ENCODE results near the gene TOMM34. TPM values are rescaled to one million over a fixed set of nuclear protein-coding genes. Genes with fewer than 3 reads are reported as not detected.
A peak's percentile ranks its signal among the peaks of the same experiment; 100 is the strongest.

TOMM34 gene
- total and polyA plus RNA-seq, 4 experiments from 2014 or later = 7.6 to 23.4 (median 13.6) TPM

DNA sequence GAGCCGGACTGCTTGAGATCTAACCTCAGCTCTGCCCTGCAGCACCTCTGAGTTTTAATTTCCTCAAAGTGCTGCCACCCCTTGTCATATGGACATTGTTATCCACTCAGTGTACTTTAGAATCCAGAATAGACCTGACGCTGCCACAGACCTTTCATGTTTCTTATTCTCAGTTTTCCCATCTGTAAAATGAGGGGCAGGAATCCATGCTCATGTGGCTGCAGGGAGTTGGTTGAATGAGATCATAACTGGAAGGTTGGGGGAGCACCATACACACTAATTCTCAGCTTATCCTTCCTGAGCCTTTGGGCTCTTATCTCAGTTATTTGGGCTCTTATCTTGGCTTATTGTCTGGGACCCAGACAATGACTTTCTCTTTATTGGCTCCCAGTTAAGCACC, 48.0 kb downstream of the TOMM34 start:
- Mint-ChIP-seq H3K4me3 (peak overlapping the region in 2 of 8 donors; percentile 47 to 59), H3K9me3 (no peaks in the 10 kb centered on the region), H3K27me3 (no peaks in the 10 kb centered on the region), H3K36me3 (peaks cover 21 to 36% of the 10 kb centered on the region in 2 donors), H3K4me1 (peaks cover 14 to 43% (median 30%) of the 10 kb centered on the region in 4 donors), H3K27ac (peak overlapping the region in 4 of 7 donors; percentile 16 to 66 (median 26))
- peaks cover 19% of the 10 kb centered on the region for H3K4me1 ChIP-seq (ENCODE audit: insufficient read depth, low read length)
- DNase-seq = no peak
- intact Hi-C loops (cut with micrococcal nuclease) = loop anchor here (5.0 kb wide), 1 partner anchor 100 kb away; no protein-coding TSS in a partner anchor
- H3K27ac ChIP-seq (ENCODE audit: low read depth, low read length) = no peak overlapping the region
- no peaks in the 10 kb centered on the region for H3K9me3 ChIP-seq (ENCODE audit: control insufficient read depth in 1 of 2, low read length in 2 of 2)
- no peaks in the 10 kb centered on the region for H3K27me3 ChIP-seq (ENCODE audit: insufficient read depth, low read length)
- CTCF ChIA-PET (ENCODE audit: partially characterized antibody) = interaction anchor here (1.6 to 4.3 kb wide), 2 partner anchors 9 to 184 kb away, joined by 5 to 19 read pairs; no protein-coding TSS in a partner anchor
- POLR2A ChIA-PET (ENCODE audit: partially characterized antibody) = interaction anchor here (3.5 kb wide), 1 partner anchor 24 kb away, joined by 22 read pairs; no protein-coding TSS in a partner anchor
- H3K4me3 ChIP-seq (ENCODE audit: low read length in 2 of 2) = no peak overlapping the region
- peaks cover 18% of the 10 kb centered on the region for H3K36me3 ChIP-seq (ENCODE audit: insufficient read depth, low read length)

GRCh38 chr20:44911264-44911921, 48.8 kb downstream of the TOMM34 start:
- H3K27me3 Mint-ChIP-seq = no peaks in the 10 kb centered on the region
- Histone ChIP-seq H3K4me3 (ENCODE audit: low read length in 2 of 2) (no peak overlapping the region), H3K27me3 (ENCODE audit: insufficient read depth, low read length) (no peaks in the 10 kb centered on the region), H3K36me3 (ENCODE audit: insufficient read depth, low read length) (peaks cover 21% of the 10 kb centered on the region), H3K9me3 (ENCODE audit: control insufficient read depth in 1 of 2, low read length in 2 of 2) (no peaks in the 10 kb centered on the region), H3K4me1 (ENCODE audit: insufficient read depth, low read length) (peaks cover 19% of the 10 kb centered on the region), H3K27ac (ENCODE audit: low read depth, low read length) (no peak overlapping the region)
- ChIA-PET CTCF (ENCODE audit: partially characterized antibody) (interaction anchor here (1.0 to 4.3 kb wide), 4 partner anchors 15 to 185 kb away, joined by 3 to 32 read pairs (median 11); partner anchors contain the start of gene STK4), POLR2A (ENCODE audit: partially characterized antibody) (interaction anchor here (0.5 to 3.5 kb wide), 4 partner anchors 19 to 143 kb away, joined by 3 to 22 read pairs (median 5); partner anchors contain the start of gene YWHAB)
- peak in 2 of 5 donors; percentile 28 to 36 for DNase-seq
- H3K27ac Mint-ChIP-seq = peak overlapping the region in 3 of 7 donors; percentile 16 to 64 (median 42)
- H3K4me3 Mint-ChIP-seq = peak overlapping the region in 6 of 8 donors; percentile 31 to 77 (median 60)
- intact Hi-C loops (cut with micrococcal nuclease) = loop anchor here (1.0 to 5.0 kb wide), 2 partner anchors 101 to 184 kb away; no protein-coding TSS in a partner anchor
- H3K36me3 Mint-ChIP-seq = peaks cover 16 to 44% of the 10 kb centered on the region in 2 donors
- H3K4me1 Mint-ChIP-seq = peaks cover 14 to 43% (median 30%) of the 10 kb centered on the region in 4 donors
- H3K9me3 Mint-ChIP-seq = no peaks in the 10 kb centered on the region

DNA sequence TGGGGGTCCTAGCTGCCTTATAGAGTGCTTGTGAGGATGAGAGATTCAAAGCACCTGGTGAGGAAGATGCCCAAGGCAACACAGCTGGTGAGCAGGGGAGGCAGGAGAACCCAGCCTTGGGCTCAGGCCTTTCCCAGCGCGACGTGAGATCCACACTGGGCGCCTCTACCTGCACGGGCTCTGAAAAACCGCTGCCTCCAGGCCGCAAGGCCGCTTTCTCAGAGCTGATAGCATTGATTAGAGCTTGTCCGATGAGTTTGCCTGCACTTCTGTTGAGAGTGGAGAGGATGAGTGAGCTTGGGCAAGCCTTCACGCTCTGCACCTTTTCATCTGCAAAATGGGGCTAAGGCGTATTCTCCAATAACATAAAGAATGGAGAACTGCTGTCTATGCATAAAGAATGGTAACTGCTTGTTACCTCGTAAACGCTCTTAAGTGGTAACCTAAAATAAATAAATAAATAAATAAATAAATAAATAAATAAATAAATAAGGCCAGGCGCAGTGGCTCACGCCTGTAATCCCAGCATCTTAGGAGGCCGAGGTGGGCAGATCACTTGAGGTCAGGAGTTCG, 49.4 kb downstream of the TOMM34 start:
- H3K4me3 ChIP-seq (ENCODE audit: low read length in 2 of 2) = peak overlapping the region; percentile 42 to 61
- peak overlapping the region in 6 of 7 donors; percentile 29 to 85 (median 70) for H3K27ac Mint-ChIP-seq

DNA sequence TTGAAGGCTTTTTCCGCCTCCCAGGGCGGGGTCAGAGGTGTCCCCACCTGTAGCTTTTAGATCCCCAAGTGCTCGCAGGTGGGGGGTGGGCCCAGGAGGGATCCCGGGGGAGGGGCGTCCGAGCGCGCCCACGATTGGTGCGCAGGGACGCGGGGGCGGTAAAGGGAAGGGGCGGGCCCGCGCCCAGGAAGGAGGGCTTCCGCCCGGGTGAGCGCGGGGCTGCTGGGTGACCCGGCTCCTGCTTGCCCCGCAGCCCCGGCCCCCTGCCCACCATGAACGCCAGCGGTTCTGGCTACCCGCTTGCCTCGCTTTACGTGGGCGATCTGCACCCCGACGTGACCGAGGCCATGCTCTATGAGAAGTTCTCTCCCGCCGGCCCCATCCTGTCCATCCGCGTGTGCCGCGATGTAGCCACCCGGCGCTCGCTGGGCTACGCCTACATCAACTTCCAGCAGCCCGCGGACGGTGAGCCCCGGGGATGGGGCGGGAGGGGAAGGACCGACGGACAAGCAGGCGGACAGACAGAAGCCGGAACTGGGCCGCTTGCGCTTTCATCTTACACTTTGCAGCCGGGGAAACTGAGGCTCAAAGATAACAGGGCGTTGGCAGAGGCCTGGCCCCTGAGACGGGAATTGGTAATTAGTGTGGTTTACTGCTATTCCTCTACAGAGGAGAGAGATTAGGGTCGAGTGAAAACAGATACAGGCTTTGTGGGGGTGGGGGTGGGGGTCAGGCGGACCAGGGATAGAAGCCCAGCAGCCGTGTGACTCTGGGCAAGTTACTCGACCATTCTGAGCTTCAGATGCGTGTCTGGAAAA, 50.1 kb downstream of the TOMM34 start, which contains the start of gene PABPC1L:
PABPC1L (plus strand) TSS at position 189 of the 818 bp plus-strand sequence; CDS start at position 273, 84 bp downstream.
- peak within 1 kb of the TSS; percentile 29 to 86 (median 74) for H3K27ac Mint-ChIP-seq
- Histone ChIP-seq H3K36me3 (ENCODE audit: insufficient read depth, low read length) (peaks cover 32% of the 10 kb centered on the region), H3K4me3 (ENCODE audit: low read length in 2 of 2) (peak within 1 kb of the TSS; percentile 42 to 61), H3K27me3 (ENCODE audit: insufficient read depth, low read length) (no peaks in the 10 kb centered on the region), H3K27ac (ENCODE audit: low read depth, low read length) (peak within 1 kb of the TSS; percentile 40), H3K4me1 (ENCODE audit: insufficient read depth, low read length) (peaks cover 19% of the 10 kb centered on the region), H3K9me3 (ENCODE audit: control insufficient read depth in 1 of 2, low read length in 2 of 2) (no peaks in the 10 kb centered on the region)
- H3K4me1 Mint-ChIP-seq = peaks cover 14 to 45% (median 30%) of the 10 kb centered on the region in 4 donors
- no peaks in the 10 kb centered on the region for H3K27me3 Mint-ChIP-seq
- intact Hi-C loops (cut with micrococcal nuclease) = loop anchor here (1.0 to 5.0 kb wide), 3 partner anchors 22 to 102 kb away; partner anchors contain the start of gene STK4
- H3K9me3 Mint-ChIP-seq = no peaks in the 10 kb centered on the region
- H3K36me3 Mint-ChIP-seq = peaks cover 23 to 53% of the 10 kb centered on the region in 2 donors
- H3K4me3 Mint-ChIP-seq = peak within 1 kb of the TSS; percentile 82 to 92 (median 86)
- POLR2A ChIA-PET (ENCODE audit: partially characterized antibody) = interaction anchor here (0.8 to 3.5 kb wide), 11 partner anchors 14 to 185 kb away, joined by 3 to 22 read pairs (median 6); partner anchors contain the start of gene YWHAB
- CTCF ChIA-PET (ENCODE audit: partially characterized antibody) = interaction anchor here (0.9 to 4.3 kb wide), 6 partner anchors 10 to 186 kb away, joined by 3 to 32 read pairs (median 3); partner anchors contain the start of gene STK4
- DNase-seq = peak; percentile 68 to 83 (median 71)

More for the DNA sequence above, 49.4 kb downstream of the TOMM34 start:
- no peak for DNase-seq
- Mint-ChIP-seq H3K36me3 (peaks cover 21 to 49% of the 10 kb centered on the region in 2 donors), H3K4me3 (peak overlapping the region; percentile 82 to 92 (median 86)), H3K4me1 (peaks cover 14 to 46% (median 31%) of the 10 kb centered on the region in 4 donors), H3K27me3 (no peaks in the 10 kb centered on the region), H3K9me3 (no peaks in the 10 kb centered on the region)
- H3K4me1 ChIP-seq (ENCODE audit: insufficient read depth, low read length) = peaks cover 19% of the 10 kb centered on the region
- ChIA-PET CTCF (ENCODE audit: partially characterized antibody) (interaction anchor here (1.0 to 4.3 kb wide), 5 partner anchors 14 to 185 kb away, joined by 3 to 32 read pairs (median 3); partner anchors contain the start of gene STK4), POLR2A (ENCODE audit: partially characterized antibody) (interaction anchor here (0.5 to 3.5 kb wide), 4 partner anchors 19 to 144 kb away, joined by 3 to 22 read pairs (median 5); partner anchors contain the start of gene YWHAB)
- H3K27ac ChIP-seq (ENCODE audit: low read depth, low read length) = no peak overlapping the region
- H3K9me3 ChIP-seq (ENCODE audit: control insufficient read depth in 1 of 2, low read length in 2 of 2) = no peaks in the 10 kb centered on the region
- H3K36me3 ChIP-seq (ENCODE audit: insufficient read depth, low read length) = peaks cover 27% of the 10 kb centered on the region
- intact Hi-C loops (cut with micrococcal nuclease) = loop anchor here (1.0 to 5.0 kb wide), 2 partner anchors 102 to 185 kb away; no protein-coding TSS in a partner anchor
- H3K27me3 ChIP-seq (ENCODE audit: insufficient read depth, low read length) = no peaks in the 10 kb centered on the region

- peaks cover 10 to 37% (median 22%) of the 10 kb centered on the region in 4 donors for H3K4me1 Mint-ChIP-seq
- H3K27me3 Mint-ChIP-seq = no peaks in the 10 kb centered on the region
- H3K27ac ChIP-seq (ENCODE audit: low read depth, low read length) = peak overlapping the region; percentile 40
- no peaks in the 10 kb centered on the region for H3K9me3 ChIP-seq (ENCODE audit: control insufficient read depth in 1 of 2, low read length in 2 of 2)
- H3K27me3 ChIP-seq (ENCODE audit: insufficient read depth, low read length) = no peaks in the 10 kb centered on the region
- CTCF ChIA-PET (ENCODE audit: partially characterized antibody) = interaction anchor here (0.9 to 4.3 kb wide), 5 partner anchors 9 to 187 kb away, joined by 3 to 32 read pairs (median 3); no protein-coding TSS in a partner anchor
- intact Hi-C loops (cut with micrococcal nuclease) = loop anchor here (1.0 to 2.0 kb wide), 2 partner anchors 21 to 58 kb away; partner anchors contain the start of gene STK4
- peak overlapping the region; percentile 77 to 89 (median 84) for H3K4me3 Mint-ChIP-seq
- no peaks in the 10 kb centered on the region for H3K9me3 Mint-ChIP-seq
- H3K36me3 ChIP-seq (ENCODE audit: insufficient read depth, low read length) = peaks cover 40% of the 10 kb centered on the region
- peaks cover 19% of the 10 kb centered on the region for H3K4me1 ChIP-seq (ENCODE audit: insufficient read depth, low read length)
- H3K27ac Mint-ChIP-seq = peak overlapping the region; percentile 11 to 86 (median 74)
- POLR2A ChIA-PET (ENCODE audit: partially characterized antibody) = interaction anchor here (0.8 to 3.5 kb wide), 9 partner anchors 13 to 186 kb away, joined by 3 to 22 read pairs (median 7); partner anchors contain the start of gene YWHAB
- H3K4me3 ChIP-seq (ENCODE audit: low read length in 2 of 2) = peak overlapping the region; percentile 24 to 61
- H3K36me3 Mint-ChIP-seq = peaks cover 25 to 57% of the 10 kb centered on the region in 2 donors
- DNase-seq = no peak
These were observed 51.0 kb downstream of the TOMM34 start for GRCh38 chr20:44908987-44909871.

Data from CD4-positive, alpha-beta memory T cell (primary cell).